GM19099 (cell line): ENCODE results near the gene LRFN5.

Experiments
- POLR2A ChIP-seq: IDR thresholded peaks from 3 replicates; pipeline ENCODE4 v1.6.1; 2011; ENCODE audit warnings: low read depth; ENCODE audit not compliant: insufficient read length; ENCODE audit errors: extremely low read depth

LRFN5 gene

DNA sequence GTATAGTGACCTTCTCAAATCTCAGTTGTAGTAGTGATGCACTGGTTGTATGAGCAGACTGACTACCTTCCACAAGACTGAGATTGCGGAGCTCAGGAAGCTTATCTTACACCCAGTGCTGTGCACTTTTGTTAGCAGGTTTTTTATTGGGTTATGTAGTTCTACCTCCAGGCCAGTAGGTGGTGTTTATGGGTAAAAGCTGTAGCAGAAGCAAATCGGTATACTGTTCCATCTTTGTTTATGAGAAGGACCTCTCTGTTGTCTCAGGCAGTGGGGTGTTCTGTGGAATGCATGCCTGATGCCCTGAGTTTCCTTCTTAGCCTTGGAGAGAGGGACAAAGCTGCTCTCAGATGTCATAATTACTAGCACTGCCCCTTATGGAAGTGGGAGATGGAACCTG is 217.8 kb downstream of the LRFN5 start:
- no peak for TF ChIP-seq POLR2A

DNA sequence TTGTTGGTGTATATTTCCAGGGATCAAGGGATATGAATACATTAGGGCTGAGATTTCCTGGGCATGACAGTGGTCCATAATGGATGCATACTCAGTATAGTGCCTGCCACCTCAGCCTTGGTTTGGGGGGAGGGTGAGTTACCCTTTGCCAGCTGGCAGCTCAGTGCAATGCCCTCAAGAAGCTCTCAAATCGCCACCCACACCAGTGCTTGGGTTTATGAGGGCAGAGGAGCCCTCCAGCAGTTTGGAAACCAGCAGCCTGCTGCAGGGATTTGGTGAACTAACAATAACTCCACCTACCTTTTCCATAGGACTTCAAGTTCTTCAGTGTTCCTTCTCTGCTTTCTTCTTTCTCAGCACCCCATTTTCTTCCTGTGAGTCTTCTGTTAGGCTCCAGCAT is 218.9 kb downstream of the LRFN5 start:
- TF ChIP-seq POLR2A: no peak

DNA sequence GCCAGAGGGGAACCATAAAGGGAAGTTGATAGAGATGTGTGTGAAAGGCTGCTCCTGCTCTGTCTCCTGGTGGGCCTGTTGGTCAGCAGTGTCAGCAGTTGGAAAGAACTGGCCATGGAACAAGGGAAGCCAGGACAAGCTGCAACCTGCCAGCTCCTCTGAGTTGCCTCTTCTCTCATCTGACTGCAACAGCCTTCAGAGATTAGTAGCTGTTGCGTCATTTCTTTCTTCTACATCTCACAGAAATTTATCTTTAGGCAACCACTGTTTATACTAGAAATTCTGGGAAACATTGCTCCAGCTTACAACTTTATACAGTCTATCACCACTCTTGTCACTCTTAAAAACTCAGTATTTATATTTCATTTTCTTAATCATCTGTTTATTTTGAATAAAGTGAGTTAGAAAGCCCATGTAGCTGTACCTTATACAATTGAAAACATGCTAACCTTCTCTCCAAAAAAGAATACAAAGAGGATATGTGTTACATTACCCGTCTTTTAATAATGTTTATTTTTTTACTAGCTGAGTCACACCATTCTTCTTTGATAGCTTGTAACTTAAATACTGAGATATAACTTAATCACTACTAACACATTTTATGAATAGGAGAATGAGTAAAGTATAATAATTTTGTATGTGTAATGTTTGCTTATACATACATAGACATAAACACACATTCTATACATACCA is 224.2 kb downstream of the LRFN5 start:
- TF ChIP-seq POLR2A: no peak

DNA sequence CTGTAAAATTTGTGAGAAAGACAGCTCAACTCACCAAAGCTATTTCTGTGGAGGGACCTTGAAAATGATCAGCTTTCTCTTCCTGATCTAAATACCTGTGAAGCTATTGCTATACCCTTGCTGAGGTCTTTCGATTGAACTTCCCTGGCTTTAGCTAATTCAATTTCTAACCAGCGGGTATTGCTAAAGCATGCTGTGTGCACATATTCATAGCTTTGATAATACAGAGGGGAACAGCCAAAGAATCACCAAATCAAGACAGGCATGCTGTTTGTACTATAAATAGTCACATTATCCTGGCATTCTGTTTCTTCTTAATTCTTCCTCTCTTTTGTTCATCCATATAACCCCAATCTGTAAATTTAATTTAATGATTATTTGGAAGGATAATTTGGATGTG is 233.0 kb downstream of the LRFN5 start:
- TF ChIP-seq POLR2A: no peak

DNA sequence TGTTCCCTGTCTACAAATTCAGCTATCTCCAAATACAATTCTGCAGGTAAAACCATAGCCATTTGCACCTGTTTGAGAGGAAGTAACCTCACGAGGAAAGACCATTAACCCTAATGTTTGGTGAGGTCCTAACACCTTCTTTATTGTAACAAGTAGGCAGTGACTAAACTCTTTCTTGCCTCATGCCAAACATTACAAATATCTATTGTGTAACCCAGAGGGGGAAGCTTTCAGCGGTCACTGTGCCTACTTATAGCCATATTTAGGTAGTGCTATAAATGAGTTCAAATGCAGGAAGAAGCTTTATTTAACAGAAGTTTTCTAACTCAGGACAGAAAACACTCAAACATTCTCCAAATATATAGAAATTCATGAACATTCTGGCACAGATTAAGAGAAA is 252.7 kb downstream of the LRFN5 start:
- TF ChIP-seq POLR2A: no peak

GRCh38 chr14:41860586-41860985 is 253.9 kb downstream of the LRFN5 start:
- TF ChIP-seq POLR2A: no peak

DNA sequence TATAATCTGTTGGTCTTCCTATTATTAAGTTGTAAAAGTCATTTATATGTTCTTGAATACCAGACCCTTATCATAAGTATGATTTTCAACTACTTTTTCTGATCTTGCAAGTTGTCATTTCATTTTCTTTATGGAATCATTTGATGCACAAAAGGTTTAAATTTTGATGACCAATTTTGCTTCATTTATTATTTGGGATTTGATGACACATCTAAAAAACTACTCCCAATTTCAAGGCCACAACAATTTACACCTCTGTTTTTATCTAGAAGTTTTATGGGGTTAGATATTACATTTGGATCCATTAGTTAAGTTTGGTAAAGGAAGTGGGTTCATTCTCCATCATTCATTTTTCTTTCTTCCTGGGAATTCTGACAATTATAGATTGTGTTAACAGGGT is 259.2 kb downstream of the LRFN5 start:
- no peak for TF ChIP-seq POLR2A

- TF ChIP-seq POLR2A: no peak
These were observed 261.7 kb downstream of the LRFN5 start for GRCh38 chr14:41868396-41868795.

DNA sequence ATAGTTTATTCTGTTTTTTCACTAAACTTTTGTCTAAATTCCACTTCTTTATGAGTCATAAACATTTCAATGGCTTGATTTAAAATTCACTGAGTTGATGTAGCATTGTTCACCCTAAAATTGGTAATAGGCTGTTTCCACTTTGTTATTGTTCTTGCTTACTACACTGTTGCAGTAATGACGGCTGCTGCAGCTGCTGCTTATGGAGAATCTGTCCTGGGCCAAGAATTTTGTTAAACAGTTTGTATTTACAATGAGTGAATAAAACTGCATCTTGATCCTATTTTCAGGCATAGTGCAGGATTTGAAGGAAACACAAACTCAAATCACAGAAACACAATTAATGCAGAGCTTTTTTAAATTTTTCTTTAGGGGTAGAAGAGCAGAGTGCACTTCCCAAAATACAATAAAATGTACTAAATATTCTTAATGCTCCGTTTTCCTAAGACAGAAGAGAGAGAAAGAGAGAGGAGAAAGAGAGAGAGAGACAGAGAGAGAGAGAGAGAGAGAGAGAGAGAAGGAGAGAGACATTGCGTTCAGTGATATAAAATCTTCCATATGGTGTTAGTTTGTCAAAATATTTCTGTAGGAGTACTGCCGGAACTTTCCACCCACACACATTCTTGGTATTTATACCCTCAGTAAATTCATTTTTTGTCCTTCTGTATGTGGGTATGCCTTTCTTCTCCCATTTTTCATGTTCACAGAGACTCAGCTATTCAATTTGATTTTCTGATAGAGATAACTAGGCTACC is 266.4 kb downstream of the LRFN5 start:
- TF ChIP-seq POLR2A: no peak

DNA sequence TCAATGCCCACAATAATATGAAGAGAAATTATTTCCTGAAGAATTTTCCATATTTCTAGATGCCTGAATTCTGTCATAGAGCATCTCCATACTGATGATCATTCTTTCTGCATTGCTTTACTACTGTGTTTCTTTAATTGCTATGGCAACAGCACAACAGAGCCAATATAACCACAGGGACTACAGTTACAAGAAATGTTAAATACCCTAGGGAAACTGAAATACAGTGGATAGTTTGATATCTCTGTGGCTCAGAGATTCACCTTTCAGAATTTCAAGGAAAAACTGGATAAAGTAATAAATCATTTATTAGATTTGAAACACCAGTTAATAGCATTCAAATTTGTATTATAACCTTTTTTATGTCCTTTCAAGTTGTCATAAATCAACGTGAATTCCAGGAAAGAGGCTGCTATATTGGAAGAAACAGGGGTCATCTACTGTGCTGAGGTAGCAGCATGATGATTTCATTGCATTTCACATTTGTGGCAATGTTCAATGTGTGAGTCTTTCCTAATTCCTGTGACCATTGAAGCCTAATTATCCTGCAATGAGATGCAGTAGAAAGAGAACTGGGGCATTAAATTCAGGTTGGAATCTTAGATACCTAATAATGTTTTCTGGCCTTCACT is 267.1 kb downstream of the LRFN5 start:
- TF ChIP-seq POLR2A: no peak

DNA sequence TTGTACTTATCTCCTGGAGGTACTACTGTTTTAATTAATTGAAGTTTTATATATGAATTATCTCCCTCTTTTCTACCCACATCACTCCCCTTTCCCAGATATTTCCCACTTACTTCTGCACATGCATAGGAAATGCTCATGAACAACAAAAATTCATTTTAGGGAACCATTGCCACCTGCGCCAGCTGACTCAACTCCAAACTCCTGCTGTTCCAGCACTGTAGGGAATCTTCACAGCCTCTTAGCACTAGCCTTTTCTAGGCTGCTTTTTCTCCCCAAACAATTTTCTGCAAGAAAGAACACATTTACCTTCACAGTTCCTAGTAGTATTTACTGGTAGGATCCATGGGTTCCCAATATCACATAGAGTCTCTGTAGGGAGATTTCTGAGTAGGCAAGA is 268.4 kb downstream of the LRFN5 start:
- TF ChIP-seq POLR2A: no peak

DNA sequence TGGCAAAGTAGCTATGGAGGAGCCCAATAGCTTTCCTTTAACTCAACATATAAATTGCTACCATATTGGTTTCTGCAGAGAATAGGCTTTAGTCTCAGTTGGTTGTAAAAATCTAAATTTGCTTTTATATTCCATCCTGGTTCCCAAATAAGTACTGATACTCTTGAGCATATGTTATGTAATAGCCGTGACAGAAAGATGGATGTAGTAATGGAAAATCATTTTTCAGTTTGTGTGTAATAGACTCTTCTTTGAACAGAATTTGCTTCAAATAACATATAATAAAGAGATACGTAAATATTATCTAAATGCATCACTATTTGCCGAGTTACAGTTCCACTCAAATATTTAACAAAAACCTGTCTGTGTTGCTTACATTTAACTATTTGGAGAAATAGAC is 271.6 kb downstream of the LRFN5 start:
- TF ChIP-seq POLR2A: no peak

GRCh38 chr14:41891624-41892023 is 284.9 kb downstream of the LRFN5 start:
- no peak for TF ChIP-seq POLR2A

DNA sequence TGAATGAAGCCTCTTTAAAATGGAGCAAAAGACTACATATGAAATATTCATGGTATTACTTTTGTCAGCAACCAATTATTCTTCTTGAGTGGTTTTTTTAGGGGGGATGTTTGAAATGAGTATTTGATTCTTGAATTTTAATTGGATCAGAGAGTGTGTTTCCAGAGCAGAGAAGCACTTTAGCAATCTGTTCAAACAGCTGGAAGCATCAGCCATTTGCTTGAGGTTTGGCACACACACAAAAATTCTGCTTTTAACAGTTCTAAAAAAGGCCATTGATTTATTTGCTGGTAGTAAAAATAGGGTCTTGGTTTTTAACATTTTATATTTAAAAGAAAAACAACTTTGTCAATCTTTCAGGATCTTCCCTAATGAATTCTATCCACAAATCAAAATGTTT is 292.7 kb downstream of the LRFN5 start:
- TF ChIP-seq POLR2A: no peak

- no peak for TF ChIP-seq POLR2A
These were observed 294.0 kb downstream of the LRFN5 start for GRCh38 chr14:41900644-41901043.

- TF ChIP-seq POLR2A: no peak
These were observed 294.4 kb downstream of the LRFN5 start for GRCh38 chr14:41901089-41901488.

- TF ChIP-seq POLR2A: no peak
These were observed 298.8 kb downstream of the LRFN5 start for GRCh38 chr14:41905394-41905964.

GRCh38 chr14:41913398-41913797 is 306.7 kb downstream of the LRFN5 start:
- no peak for TF ChIP-seq POLR2A
